OCI-LY1 (cell line): ENCODE results near the gene CHST6.

Source experiments
- EZH2 ChIP-seq: fragments of 200-600 bp; sonication (generic), shearing (Covaris generic); IDR thresholded peaks from 2 replicates; pipeline ENCODE4 v1.8.0; 2017; ENCODE audit warnings: borderline replicate concordance, mixed run types, mild to moderate bottlenecking, antibody characterized with exemption, low read length, moderate library complexity, mixed read lengths
- TF ChIP-seq, protein P1 (sequence below): fragments of 200-600 bp; sonication (generic), shearing (Covaris generic); IDR thresholded peaks from 2 replicates; pipeline ENCODE4 v1.5.1; 2017; ENCODE audit warnings: mild to moderate bottlenecking, antibody characterized with exemption, low read length, moderate library complexity, mixed read lengths

- TF ChIP-seq, protein P1, sequence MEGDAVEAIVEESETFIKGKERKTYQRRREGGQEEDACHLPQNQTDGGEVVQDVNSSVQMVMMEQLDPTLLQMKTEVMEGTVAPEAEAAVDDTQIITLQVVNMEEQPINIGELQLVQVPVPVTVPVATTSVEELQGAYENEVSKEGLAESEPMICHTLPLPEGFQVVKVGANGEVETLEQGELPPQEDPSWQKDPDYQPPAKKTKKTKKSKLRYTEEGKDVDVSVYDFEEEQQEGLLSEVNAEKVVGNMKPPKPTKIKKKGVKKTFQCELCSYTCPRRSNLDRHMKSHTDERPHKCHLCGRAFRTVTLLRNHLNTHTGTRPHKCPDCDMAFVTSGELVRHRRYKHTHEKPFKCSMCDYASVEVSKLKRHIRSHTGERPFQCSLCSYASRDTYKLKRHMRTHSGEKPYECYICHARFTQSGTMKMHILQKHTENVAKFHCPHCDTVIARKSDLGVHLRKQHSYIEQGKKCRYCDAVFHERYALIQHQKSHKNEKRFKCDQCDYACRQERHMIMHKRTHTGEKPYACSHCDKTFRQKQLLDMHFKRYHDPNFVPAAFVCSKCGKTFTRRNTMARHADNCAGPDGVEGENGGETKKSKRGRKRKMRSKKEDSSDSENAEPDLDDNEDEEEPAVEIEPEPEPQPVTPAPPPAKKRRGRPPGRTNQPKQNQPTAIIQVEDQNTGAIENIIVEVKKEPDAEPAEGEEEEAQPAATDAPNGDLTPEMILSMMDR, result no peak
- no peak for TF ChIP-seq EZH2
Observed at GRCh38 chr16:75475420-75475847, 19.8 kb downstream of the CHST6 start.
